Stimulated activated CD8-positive, alpha-beta memory T cell treated with anti-CD3 and anti-CD28 coated beads, Interleukin-4, amount 100 ng/mL, for 4 hours (primary cell): ENCODE results near the gene TMC1.
"Not testable (repeated sequence)": the region's sequence is repeated elsewhere in the genome, so short reads cannot be mapped to it uniquely, and the experiment has no call there.

Experiments used
- DNase-seq, 2 donors: peaks; one replicate each; pipeline ENCODE4 v3.0.0-alpha.2; 2020; ENCODE audit warnings: low read depth in 2 of 2, low spot score in 1 of 2

TMC1 gene

GRCh38 chr9:72751541-72751940 is 230.1 kb downstream of the TMC1 start:
- DNase-seq, result no peak

GRCh38 chr9:72753266-72753893 is 232.0 kb downstream of the TMC1 start:
- DNase-seq, result no peak

- no peak for DNase-seq
These were observed 234.4 kb downstream of the TMC1 start for GRCh38 chr9:72755836-72756235.

GRCh38 chr9:72758944-72759343 is 237.5 kb downstream of the TMC1 start:
- DNase-seq, result no peak

GRCh38 chr9:72763022-72763421 is 241.6 kb downstream of the TMC1 start:
- no peak for DNase-seq

- no peak for DNase-seq
These were observed 248.1 kb downstream of the TMC1 start for GRCh38 chr9:72769546-72769945.

- no peak for DNase-seq
These were observed 251.3 kb downstream of the TMC1 start for GRCh38 chr9:72772661-72773060.

GRCh38 chr9:72773570-72773969 is 252.2 kb downstream of the TMC1 start:
- no peak for DNase-seq

GRCh38 chr9:72775570-72775969 is 254.2 kb downstream of the TMC1 start:
- no peak for DNase-seq

- DNase-seq, result no peak
These were observed 258.2 kb downstream of the TMC1 start for GRCh38 chr9:72779614-72780013.

GRCh38 chr9:72786948-72787347 is 265.5 kb downstream of the TMC1 start:
- no peak for DNase-seq

- DNase-seq, result no peak
These were observed 267.7 kb downstream of the TMC1 start for GRCh38 chr9:72788966-72789735.

- no peak for DNase-seq
These were observed 268.5 kb downstream of the TMC1 start for GRCh38 chr9:72789885-72790284.

GRCh38 chr9:72790989-72791388 is 269.6 kb downstream of the TMC1 start:
- no peak for DNase-seq

- DNase-seq, result no peak
These were observed 270.0 kb downstream of the TMC1 start for GRCh38 chr9:72791436-72791835.

GRCh38 chr9:72794946-72795345 is 273.5 kb downstream of the TMC1 start:
- DNase-seq, result no peak

- DNase-seq, result no peak
These were observed 279.1 kb downstream of the TMC1 start for GRCh38 chr9:72800328-72800994.

GRCh38 chr9:72805238-72805637 is 283.8 kb downstream of the TMC1 start:
- no peak for DNase-seq

GRCh38 chr9:72806313-72806809 is 285.0 kb downstream of the TMC1 start:
- DNase-seq, result not testable (repeated sequence)

GRCh38 chr9:72807765-72808445 is 286.5 kb downstream of the TMC1 start:
- no peak for DNase-seq

- DNase-seq, result no peak
These were observed 287.0 kb downstream of the TMC1 start for GRCh38 chr9:72808446-72808768.

GRCh38 chr9:72809586-72809985 is 288.2 kb downstream of the TMC1 start:
- no peak for DNase-seq
